NCI-H1417 treated with DMSO at 0.1 percent for 48 hours (cell line): ENCODE measurements around the gene KRTAP10-10.
"Not testable (repeated sequence)": the region's sequence is repeated elsewhere in the genome, so short reads cannot be mapped to it uniquely, and the experiment has no call there.

Experiments used
- DNase-seq: peaks from one replicate; lab custom pipeline; 2025; lab: John Stamatoyannopoulos, UW

Gene KRTAP10-10

GRCh38 chr21:44602463-44602850 lies 34.7 kb upstream of the KRTAP10-10 start:
- DNase-seq = no peak

DNA sequence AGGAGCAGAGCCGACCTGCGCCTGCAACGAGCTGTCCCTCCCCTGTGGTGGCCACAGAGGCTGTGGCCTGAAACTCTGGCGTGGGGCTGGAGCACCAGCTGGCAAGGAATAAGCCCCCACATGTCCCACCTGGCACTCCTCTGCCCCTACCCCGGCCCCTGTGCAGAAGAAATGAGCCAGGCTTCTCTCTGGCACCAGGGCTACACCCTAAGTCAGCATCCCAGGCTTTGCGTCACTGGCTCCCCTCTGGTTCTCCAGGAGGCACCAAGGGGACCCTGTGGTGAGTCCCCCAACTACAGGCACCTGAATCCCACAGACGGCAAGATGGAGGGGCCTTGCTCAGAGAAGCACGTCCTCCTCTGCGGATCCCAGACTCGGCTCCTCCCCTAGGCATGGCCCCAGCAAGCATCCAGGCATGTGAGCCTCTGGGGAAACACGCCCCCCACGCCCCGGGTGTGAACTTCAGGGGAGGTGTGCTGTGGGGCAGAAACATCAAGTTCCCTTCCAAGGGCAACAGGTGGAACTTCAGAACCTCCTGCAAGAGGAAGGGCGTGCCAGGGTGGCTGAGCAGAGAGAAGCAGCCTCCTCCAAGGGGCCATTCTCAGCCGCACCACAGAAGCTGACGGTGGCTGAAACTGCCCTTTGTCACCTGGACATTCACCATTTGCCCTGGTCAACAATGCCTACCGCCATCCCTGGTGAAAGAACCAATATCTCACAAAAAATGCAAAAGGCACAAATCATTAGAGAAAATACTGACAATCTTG lies 33.9 kb upstream of the KRTAP10-10 start:
- no peak for DNase-seq

GRCh38 chr21:44603911-44604310 lies 33.2 kb upstream of the KRTAP10-10 start:
- DNase-seq = no peak

DNA sequence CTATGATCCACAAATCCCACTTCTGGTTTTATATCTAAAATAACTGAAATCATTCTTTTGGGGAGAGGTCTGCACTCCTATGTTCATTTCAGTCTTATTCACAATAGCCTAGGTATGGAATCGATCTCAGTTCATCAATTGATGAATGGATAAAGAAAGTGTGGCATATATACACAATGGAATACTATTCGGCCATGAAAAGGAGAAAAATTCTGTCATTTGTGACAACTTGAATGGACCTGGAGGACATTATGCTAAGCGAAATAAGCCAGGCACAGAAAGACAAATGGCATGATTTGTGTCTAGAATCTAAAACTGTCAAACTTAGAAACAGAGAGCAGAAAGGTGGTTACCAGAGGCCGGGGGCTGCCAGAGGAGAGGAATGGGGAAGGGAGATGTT lies 30.7 kb upstream of the KRTAP10-10 start:
- no peak for DNase-seq

- DNase-seq = no peak
These were observed 28.0 kb upstream of the KRTAP10-10 start for GRCh38 chr21:44609193-44609592.

DNA sequence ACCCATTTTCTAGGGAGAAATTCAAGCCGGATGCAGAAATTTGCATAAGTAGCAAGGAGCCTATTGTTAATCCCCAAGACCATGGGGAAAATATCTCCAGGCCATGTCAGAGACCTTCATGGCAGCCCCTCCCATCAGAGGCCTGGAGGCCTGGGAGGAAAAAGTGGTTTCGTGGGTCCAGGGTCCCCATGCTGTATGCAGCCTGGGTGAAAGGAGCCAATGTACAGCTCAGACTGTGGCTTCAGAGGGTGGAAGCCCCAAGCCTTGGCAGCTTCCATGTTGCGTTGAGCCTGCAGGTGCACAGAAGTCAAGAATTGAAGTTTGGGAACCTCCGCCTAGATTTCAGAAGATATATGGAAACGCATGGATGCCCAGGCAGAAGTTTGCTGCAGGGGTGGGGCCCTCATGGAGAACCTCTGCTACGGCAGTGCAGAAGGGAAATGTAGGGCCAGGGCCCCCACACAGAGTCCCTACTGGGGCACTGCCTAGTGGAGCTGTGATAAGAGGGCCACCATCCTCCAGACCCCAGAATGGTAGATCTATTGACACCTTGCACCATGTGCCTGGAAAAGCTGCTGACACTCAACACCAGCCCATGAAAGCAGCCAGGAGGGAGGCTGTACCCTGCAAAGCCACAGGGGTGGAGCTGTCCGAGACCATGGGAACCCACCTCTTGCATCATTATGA lies 26.9 kb upstream of the KRTAP10-10 start:
- DNase-seq = not testable (repeated sequence)

- DNase-seq = no peak
These were observed 25.6 kb upstream of the KRTAP10-10 start for GRCh38 chr21:44611551-44611950.

GRCh38 chr21:44612029-44612486 lies 25.1 kb upstream of the KRTAP10-10 start, which contains the start of gene KRTAP10-8:
KRTAP10-8 (plus strand) TSS chr21:44612079; CDS start chr21:44612101, 22 bp downstream.
- no peak for DNase-seq

- no peak for DNase-seq
These were observed 24.4 kb upstream of the KRTAP10-10 start for GRCh38 chr21:44612669-44613229.

DNA sequence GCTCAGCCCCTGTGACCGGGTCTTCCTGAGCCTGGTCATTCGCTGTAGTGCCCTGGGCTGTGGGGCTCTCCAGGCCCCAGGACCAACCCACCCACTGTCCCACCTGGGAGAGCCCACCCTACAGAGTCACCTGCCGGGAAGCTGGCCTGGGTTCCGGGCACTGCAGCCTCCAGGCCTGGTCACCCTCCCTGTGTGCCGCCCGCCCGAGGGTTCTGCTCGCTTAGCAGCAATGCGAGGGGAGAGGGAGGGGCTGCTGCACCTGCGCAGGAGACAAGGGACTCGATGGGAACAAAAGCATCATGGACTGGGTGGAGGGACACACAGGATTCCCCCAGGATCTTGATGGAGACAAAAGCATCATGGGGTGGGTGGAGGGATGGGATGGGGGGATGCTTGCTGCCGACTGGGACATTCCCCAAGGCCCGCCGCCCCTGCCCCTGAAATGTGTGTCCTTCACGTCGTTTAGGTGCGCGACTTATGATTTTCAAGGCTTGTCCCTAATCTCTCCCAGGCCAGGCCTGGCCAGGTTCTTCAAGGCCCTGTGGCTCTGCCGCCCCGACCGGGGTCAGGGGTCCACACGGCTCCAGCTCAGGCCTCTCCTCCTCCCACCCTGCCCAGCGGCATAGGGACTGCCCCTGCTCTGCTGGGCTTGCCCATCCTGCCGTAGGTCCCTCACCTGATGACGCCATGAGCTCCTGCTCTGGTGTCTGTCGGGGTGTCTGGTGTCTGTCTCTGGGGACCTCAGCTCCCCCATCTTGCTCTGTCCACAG lies 23.6 kb upstream of the KRTAP10-10 start:
- DNase-seq = no peak

GRCh38 chr21:44614161-44614631 lies 23.0 kb upstream of the KRTAP10-10 start:
- DNase-seq = no peak

DNA sequence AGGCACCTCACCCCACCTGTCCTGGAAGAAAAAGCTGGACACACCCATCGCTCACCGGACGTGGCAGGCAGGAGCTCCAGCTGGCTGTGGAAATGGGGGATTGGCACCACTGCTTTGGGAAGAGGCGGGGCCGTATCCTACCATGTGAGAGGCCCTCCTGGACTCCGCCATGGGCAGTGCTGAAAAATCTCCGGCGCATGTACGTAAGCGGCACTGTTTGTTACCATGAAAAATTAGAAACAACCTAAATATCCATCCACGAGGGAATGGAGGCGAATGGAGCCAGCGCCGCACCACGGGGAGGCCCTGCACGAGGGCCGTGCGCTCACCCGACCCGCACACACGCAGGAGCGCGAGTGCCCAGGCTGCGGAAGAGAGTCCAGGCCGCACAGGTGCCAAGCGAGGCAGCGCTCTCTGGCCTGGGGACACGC lies 22.2 kb upstream of the KRTAP10-10 start:
- DNase-seq = no peak

DNA sequence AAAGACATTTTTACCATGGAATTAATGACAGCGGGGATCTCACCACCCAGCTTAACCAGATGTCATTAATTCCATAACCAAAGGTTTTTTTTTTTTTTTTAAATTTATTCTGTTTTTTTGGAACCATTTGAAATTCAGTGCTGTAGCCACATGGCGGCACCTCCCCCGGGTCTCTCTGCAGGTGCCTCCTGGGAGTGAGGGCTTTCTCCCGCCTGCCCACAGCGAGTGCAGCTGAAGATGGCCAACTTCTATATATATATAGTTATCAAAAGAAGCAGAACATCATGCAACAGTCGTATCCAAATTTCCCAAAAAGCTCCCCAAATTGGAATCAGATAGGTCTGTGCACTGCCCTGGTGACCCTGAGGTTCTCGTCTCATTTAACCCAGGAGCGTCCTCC lies 21.7 kb upstream of the KRTAP10-10 start:
- DNase-seq = no peak

GRCh38 chr21:44615911-44616590 lies 21.1 kb upstream of the KRTAP10-10 start:
- no peak for DNase-seq

- DNase-seq = no peak
These were observed 20.6 kb upstream of the KRTAP10-10 start for GRCh38 chr21:44616591-44616926.

- no peak for DNase-seq
These were observed 20.1 kb upstream of the KRTAP10-10 start for GRCh38 chr21:44617071-44617501.

DNA sequence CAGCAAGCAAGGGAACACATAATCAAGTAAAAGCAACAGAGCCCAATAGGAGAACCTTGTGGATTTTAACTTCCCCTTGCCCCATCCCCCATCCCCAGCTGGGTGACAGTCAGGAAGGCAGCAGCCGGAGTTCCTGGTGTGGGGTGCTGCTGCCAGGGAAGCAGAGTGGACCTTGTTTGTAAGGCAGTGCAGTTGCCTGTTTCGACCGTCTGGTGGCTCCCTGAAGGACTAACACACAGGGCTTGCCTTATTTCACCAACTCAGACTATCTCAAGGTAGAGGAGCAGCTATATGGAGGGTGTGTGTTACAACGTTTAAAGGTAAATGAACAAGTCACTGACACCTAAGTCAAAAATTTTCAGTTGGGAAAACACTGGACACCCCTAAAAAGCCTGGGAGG lies 18.7 kb upstream of the KRTAP10-10 start:
- DNase-seq = no peak

GRCh38 chr21:44618909-44619308 lies 18.2 kb upstream of the KRTAP10-10 start:
- no peak for DNase-seq

- no peak for DNase-seq
These were observed 17.3 kb upstream of the KRTAP10-10 start for GRCh38 chr21:44619886-44620285.

DNA sequence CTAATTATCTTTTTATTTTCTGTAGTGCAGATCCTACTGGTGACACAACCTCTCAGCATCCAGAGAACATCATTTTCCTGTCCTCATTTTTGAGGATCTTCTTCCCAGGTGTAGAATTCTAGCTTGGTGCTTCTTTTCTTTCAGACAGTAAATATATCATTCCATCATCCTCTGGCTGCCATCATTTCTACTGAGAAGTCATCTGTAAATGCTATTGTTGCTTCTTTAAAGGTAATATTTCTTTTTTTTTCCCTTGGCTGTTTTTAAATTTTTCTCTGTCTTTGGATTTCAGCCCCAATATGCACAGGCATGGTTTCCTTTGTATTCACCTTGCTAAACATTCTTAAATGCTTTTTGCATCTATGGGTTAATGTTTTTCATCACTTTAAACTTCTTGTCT lies 13.6 kb upstream of the KRTAP10-10 start:
- DNase-seq = no peak

- DNase-seq = no peak
These were observed 11.4 kb upstream of the KRTAP10-10 start for GRCh38 chr21:44625756-44626155.

DNA sequence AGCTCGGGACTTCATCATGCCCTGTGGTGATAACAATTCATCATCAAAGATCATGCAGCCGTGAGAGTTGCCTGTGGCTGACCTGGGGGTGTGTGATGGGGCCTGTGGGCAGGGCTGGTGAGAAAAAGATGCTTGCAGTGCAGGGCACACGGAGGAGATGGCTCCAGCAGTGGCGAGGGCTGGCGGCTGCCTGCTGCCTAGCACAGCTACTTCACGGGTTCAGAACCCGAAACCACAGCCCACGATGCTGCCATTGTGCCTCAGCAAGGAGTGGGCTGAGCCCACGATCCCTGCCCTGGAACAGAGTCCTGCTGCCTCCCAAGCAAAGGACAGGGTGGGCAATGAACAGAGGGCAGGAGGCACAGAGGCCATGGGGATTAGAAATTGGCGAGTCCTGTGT lies 10.9 kb upstream of the KRTAP10-10 start:
- no peak for DNase-seq
